ENCODE results near the gene FHIT.

The FHIT gene

DNA sequence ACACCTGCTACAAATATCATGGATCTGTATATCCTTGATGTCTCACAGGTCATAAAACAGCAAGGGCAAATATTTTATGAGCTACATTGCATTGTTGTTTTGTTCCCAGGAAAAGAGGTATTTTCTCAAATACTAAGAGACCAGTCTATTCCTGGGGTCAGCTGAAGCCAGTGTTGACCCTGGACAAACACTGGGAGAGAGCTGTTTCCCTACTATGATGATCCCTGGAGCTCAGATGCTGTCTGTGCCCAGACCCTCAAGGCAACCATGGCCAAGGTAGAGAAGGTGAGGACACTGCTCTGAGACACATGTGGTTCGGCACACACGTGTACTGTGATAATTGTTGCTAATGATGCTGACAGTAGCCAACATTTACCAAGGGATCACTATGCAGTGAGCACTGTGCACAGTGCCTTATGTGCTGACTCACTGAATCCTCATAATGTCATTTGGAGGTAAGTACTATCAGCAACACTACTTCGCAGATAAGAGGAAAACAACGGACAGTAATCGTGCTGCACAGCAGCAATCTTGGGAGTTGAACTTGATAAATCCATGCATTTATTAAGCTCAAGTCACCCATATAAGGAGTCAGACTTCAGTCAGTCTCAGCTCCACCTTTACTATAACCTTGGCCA, 943.6 kb downstream of the FHIT start:
- no peak for DNase-seq

DNA sequence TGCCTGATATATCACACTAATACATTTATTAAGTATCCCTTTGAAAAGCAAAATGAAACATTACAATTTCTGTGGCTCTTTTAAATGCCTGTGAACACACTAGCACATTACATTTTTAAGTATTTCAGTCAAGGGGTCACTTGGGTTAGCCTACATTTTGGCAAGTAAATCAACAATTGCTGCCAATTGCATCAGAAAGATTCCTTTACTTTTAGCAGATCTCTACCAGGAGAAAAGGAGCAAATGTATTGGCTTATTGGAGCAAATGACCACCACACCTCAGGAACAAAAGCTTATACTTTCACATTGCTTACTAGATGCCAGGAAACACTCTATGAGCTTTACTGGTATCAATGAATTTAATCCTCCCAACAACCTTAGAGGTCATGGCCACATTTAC, 947.1 kb downstream of the FHIT start:
- no peak for DNase-seq

DNA sequence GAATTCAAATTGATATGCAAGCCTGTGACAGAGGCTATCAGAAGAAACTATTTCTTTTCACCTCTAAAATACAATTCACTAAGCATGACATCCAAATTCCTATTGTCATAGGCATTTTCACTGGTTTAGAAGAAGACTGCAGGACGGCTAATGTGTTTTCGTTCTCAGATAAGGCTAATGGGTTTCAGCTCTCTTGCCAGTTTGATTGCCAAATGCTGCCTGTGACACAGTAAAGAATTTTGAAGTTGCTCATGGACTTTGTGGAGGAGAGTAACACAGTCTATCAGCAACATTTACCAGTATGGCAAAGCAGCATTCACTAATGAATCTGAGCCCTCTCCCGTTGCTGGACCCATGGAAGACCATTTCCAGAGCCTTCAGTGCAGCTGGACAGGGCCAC, 948.1 kb downstream of the FHIT start:
- no peak for DNase-seq

DNA sequence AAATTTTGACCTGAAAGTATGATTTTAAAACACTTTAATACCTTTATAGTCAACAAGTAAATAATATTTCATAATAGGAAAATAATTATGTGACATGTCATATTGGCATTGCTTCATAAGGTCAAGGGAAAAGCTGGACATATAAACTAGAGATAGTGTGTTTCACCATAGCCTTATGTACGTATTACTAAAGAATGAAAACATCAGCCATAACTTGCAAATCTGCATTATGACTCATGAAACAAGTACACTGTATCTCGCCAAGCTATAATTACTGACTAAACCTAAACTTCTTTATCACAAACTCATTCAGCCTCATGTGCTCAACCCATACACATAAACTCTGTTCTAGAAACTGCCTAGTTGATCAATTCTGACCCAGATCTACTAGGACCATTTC, 950.1 kb downstream of the FHIT start:
- no peak for DNase-seq

DNA sequence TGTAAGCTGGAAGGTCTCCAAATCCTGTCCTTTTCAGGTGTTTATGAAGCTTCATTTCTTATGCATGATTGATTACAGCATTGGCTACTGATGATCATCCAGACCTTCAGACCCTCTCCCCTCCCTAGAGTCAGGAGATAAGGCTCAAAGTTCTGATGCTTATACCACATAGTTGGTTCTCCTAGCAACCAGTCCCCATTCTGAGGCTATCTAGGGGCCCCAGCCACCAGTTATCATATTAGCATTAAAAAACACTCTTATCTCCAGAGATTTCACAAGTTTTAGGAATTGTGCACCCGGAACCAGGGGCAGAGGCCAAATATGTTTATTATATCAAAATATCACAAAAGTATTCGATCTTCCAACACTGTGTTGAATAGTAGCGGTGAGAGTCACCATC, 953.1 kb downstream of the FHIT start:
- DNase-seq: no peak

DNA sequence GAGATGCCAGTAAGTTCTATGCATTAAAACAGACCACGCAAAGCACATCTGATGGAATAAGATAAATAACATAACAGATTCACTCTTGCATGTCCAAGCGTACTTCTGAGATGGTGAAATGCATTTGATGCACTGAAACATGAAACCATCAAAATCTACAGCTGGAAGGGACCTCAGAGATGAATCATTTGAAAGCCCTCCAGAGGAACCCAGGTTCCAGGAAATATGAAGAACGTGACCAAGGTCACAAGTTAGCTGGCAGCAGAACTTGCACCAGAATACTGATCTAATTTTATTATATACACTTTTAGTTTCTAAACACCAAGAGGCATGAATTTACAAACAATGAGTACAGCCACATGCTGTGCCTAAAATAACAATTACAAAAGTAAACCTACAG, 957.1 kb downstream of the FHIT start:
- DNase-seq: no peak

DNA sequence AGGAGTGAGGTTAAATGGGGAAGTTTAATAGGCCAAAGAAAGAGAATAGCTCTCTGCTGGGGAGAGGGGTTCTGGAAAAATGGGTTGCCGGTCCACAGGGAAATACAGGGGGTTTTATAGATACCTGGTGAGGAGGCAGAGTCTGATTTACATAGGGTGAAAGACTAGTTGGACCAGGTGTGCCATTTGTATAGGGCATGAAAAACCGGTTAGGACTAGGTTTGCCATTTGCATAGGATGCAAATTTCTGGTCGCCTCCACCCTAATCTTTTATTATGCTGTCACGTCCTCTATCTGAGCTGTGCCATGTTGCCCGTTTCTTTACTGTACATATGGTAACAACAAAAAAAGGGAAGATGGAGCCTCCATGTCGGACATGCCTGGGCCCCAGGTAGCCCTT, 960.1 kb downstream of the FHIT start:
- DNase-seq: no peak

DNA sequence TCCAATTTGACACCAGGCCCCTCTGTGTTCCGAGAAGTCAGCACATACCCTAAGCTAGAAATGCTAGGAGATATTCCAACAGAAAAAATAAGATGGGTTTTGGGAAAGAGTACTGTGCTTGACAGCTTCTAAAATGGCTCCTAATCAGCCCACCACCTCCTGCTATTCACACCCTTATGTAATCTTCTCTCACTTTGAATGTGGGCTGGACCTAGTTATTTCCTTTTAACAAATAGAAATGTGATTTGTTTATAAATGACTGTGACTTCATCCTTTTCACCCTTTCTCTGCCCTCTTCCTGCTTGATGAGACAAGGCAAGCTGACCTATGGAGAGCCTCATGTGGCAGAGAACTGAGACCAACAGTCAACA, 961.1 kb downstream of the FHIT start:
- DNase-seq: no peak

DNA sequence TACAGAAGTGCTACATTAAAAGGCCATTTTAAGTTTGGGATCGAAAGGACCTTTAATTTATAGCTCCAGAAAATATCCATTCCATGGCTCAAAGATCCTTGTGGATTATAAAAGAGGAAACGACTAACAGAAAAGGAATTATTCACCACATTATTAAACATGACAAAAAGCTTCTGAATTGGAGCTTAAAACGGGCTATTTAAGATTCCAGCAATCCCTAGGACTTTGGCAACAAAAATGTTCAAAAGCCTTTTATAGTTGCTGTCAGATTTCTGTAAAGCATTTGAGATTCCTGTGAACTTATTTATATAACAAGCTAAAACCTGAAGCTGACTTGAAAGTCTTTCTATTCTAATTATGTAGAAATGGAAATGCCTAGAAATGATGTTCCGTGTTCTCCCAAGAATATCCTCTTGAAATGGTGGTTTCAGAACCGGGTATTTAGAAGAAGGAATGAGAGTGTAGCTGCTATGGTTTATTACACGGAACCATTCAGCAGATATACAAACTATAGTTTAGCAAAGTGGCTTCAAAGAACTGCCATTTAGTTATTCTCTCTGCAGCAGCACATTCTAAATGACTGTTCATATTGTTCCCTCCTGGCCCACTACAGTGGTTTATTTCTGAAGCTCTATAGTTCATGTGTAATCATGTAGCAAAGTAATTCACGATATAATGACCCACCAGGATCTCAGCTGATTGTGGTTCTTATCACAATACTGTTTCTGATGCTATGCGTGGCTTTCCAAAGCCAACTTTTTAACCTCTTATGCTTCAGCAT, 961.7 kb downstream of the FHIT start:
- no peak for DNase-seq

DNA sequence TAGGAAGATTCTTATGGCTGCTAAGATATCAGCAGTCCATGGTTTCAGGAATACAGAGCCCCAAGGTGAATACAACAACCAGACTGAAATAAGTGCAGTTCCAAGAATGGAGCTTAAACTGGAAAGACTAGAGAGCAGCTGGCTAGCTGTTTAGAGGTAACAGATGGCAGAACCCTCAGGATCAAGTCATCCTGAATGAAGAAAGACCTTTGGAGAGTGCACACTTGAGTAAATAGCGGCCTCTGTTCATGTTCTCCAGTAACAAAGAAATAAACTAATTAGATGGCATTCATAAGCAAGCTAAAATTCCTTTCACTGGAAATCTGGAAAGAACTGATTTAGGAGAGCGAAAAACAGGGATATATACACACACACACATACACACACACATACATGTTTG, 968.4 kb downstream of the FHIT start:
- DNase-seq: no peak

DNA sequence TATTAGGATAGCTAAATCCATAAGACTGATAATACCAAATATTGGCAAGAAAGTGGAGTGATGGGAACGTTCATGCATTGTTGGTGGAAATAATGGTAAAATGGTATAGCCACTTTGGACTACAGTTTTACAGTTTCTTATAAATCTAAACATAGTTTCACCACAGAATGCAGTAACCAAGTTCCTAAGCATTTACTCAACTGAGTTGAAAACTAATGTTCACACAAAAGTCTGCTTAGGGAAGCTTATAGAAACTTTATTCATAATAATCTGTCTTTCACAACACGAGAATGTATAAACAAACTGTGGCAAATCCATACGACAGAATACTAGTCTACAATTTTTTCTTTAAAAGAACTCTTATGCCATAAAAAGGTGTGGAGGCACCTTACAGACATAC, 969.3 kb downstream of the FHIT start:
- DNase-seq: no peak

DNA sequence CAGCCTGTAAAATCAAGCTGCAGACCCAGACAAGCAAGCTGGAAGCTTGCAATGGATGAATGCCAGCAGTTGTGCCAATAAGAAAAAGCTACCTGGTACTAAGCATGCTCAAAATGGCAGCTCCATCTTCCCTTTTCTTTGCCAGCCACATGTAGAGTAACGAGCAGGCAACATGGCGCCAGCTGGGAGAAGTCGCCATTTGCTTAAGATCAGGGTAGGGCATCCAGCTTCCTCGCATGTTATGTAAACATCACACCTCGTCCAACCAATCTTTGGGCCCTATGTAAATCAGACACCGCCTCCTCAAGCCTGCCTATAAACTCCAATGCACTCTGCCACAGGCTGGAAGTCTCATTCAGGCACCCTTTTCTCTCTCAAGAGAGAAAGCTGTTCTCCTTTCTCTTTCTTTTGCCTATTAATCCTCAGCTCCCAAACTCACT, 973.9 kb downstream of the FHIT start:
- DNase-seq: peak in 7 of 56 donors; percentile 1 to 8 (median 2)

DNA sequence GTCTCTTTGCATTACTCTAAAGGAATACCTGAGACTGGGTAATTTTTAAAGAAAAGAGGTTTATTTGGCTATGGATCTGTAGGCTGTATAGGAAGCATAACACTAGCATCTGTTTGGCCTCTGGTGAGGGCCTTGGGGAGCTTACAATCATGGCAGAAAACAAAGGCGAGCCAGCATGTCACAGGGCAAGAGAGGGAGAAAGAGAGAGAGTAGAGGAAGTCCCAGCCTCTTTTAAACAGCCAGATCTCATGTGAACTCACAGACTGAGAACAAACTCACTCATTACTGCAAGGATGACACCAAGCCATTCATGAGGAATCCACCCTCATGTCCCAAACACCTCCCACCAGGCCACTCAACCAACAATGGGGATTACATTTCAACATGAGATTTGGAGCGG, 974.6 kb downstream of the FHIT start:
- no peak for DNase-seq

DNA sequence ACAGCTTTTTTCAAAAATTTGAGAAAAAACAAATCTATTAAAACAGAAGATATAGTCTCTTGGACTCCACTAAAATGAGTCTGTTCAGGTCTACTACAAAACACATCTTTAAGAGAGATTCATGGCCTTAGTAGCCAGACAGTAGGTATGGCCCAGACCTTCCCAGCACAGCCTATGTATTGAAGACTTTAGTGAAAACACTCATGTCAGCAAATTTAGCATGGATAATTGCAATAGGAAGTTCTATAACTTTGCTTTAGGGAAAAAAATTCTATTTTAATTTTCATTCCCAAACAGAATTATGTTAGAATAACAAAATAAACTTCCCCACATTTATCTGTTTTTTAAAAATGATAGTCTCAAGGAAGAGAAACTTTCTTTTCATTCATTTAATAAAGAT, 976.6 kb downstream of the FHIT start:
- no peak for DNase-seq

DNA sequence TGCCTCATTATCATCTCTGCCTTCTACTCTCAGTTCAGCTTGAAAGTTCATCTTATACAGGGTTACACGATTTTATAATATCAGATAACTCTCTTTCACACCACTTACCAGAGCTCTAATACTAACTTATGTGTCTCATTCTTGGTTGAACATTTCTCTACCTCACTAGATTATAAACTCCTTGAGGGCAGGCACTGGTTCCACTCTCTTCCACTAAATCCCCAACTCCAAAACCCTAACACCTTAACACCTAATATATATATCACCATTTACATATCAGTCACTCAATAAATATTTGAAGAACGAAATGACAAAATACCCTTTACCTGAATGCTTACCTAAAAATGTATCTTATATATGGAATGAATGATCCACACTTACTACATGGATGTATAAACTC, 977.2 kb downstream of the FHIT start:
- DNase-seq: no peak

DNA sequence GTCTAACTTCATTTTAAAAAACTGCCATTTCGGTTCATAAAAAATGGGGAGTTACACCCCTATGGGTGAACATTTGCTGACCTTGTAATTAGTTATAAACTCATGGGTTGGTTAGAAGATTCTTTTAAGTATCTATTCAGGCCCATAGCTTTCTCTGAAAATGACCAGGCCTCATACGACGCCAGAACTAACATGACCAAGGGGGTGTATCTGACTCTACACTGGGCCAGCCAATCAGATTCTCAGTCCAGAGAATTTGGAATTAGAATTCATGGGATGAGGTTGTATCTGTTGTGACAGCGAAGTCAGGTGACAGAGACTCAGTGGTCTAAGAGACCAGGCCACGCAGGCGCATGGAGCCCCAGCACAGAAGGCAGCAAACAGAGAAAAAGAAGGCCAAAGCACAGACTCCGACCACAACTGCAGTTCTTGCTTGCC, 981.4 kb downstream of the FHIT start:
- no peak for DNase-seq

DNA sequence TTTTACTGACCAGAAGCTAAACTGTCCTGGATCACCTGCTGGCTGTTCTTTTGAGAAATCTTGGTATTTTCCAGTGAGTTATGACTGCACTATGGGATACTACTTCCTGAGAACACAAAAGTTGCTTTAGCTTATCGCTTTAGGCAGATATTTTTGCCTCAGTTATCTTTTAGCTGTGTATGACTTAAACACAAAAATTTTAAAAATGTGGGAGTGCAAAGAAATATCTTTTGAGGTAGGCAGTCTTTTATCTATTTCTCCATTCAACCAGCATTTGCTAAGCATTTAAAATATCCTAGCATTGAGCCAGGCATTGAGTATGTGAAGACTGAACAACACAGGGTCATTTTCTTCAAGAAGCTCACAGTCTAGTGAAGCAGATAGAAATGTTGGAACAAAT, 981.9 kb downstream of the FHIT start:
- DNase-seq: no peak

DNA sequence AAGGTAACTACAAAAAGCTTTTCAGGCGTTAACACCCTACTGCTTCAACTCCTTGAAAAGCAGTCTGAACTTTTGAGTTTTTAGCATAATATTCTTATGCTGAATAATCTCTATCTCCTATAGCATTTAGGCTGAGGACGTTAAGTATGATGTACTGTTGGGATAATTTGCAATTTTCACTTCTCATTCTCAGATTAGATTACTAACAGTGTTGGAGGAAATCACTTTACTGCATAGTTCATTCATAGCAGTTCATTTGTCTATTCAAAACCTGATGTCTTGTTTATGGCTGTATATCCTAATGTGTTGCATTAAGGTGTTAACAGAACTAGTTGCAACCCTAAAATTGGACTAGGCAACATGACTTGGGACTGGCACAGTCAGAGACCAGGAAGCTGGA, 983.1 kb downstream of the FHIT start:
- no peak for DNase-seq

DNA sequence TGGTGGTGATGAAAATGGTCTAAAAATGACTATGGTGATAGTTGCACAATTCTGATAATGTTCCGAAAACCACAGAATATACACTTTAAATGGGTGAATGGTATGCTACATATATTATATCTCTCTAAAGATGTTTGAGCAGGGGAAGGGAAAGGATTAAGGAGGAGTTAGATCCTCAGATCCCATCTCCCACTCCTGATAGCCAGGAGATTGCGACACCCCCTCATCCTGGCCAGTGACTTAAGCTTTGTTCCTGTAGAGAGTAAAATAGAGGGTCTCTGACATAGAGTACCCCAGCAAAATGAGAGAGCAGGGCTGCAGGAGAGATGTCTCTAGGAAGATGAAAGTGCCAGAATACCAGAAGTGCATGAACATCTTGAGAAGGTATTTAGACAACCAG, 984.8 kb downstream of the FHIT start:
- DNase-seq: no peak

DNA sequence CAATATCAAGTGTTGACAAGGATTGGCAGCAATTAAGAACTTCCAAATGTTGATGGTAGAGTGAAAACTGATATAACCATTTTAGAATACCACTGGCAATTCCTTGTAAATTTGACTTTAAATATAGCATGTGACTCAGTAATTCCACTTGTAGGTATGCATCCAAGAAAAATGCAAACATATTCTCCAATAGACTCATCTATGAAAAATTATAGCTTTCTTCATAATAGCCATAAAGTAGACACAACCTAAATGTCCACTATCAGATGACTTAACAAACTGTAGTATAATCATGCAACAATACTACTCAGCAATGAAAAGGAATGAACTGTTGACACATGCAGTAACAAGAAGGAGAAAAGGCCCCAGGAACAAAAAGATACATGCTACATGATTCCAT, 988.1 kb downstream of the FHIT start:
- no peak for DNase-seq

DNA sequence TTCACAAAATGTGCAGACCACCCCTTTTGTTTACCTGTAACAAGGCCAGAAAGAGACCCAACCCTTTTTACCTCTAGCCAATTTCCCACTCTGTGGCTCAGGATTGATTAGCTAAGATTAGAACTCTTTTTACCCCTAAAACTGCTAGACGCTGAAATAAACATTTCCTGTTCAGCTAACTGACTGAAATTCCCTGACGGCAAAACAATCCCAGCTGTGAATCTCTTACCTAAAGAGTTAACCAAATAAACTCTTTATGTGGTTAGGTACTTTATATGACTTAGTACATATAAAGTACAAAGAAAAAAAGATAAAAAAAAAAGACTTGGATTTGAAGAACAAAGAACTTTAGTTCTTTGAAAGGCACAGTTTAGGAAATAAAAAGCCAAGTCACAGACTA, 988.7 kb downstream of the FHIT start:
- DNase-seq: no peak

DNA sequence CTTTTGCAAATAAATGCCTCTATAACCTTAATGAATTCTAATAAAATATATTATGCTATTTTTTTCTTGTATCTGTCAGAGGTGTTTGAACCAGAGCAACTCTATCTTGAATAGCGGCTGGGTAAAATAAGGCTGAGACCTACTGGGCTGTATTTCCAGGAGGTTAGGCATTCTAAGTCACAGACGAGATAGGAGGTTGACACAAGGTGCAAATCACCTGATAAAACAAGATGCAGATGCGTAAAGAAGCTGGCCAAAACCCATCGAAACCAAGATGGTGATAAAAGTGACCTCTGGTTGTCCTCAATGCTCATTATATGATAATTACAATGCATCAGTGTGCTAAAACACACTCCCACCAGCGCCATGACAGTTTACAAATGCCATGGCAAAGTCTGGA, 990.7 kb downstream of the FHIT start:
- no peak for DNase-seq

DNA sequence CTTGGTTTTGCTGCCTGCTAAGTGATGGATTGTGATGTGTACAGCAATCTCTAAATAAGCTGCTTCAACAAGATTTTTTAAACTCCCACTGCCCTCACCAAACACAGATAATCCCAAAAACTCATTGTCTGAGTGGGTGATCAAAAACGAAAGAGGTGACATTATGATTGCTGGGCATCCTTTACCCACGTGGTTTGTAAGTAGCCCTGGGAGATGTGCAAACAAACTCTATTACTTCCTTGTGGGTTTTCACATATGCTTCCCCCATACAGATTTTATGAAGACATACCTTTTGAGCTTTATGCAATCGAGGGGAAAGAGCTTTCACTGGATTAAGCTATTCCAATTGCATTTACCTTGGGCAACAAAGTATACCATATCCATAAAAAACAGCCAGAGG, 1000.4 kb downstream of the FHIT start:
- DNase-seq: no peak

DNA sequence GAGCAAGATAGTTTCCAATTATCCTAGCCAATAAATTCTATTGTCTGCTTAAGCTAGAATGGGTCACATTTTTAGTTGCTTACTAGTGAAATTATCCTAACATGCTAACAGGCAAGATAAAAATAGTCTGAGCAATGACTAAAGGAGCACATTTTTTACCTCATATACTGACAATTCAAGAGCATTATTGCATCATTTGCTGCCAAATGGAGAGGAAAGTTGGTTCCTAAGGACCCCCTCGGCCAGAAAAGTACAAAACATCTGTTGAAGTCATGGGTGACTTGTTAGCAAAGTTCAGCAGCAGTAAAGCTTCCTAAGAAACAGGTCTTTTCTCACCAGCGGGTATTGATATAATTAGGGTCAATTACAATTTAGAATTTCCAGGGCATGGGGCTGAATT, 1001.0 kb downstream of the FHIT start:
- no peak for DNase-seq
